GM19397 (cell line): ENCODE measurements around the gene TP73.

Source experiments
- ATAC-seq: cut with Tn5 transposase; IDR thresholded peaks from one replicate; pipeline ENCODE4 v1.9.1; 2021; ENCODE audit warnings: mild to moderate bottlenecking, moderate library complexity; ENCODE audit not compliant: unreplicated experiment

TP73 gene

DNA sequence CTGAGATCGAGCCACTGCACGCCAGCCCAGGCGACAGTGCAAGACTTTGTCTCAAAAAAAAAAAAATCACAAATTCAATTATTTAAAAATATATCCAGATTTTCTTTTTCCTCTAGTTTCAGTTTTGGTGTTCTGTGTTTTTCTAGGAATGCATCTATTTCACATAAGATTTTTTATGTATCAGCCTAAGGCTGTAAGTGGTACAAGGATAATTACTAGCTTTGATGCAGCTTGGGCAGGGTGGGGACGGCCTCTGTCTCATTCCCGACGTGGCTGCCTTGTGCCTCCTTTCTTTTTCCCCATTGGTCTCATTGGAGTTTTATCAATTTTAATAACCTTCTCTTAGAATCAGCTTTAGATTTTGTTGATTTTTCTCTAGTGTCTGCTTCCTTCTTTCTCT, 106.8 kb downstream of the TP73 start:
- no peak for ATAC-seq

DNA sequence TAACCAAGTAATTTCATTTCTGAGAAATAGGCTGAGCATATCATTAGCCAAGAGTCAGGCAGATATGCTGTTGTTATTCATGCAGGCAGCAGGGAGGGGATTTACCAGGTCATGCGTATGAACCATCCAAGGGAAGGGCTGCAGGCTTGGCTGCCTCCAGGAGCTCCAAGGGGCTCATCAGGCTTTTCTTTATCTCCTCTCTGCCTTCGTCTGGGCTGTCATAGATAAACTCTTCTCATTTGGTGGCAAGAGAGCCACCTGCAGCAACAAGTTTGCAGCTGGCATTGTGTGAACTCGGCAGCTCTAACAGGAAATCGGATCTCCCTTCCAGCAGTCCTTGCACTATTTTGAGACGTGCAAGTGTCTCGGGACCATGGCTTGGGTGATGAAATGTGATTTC, 107.5 kb downstream of the TP73 start:
- ATAC-seq: no peak

DNA sequence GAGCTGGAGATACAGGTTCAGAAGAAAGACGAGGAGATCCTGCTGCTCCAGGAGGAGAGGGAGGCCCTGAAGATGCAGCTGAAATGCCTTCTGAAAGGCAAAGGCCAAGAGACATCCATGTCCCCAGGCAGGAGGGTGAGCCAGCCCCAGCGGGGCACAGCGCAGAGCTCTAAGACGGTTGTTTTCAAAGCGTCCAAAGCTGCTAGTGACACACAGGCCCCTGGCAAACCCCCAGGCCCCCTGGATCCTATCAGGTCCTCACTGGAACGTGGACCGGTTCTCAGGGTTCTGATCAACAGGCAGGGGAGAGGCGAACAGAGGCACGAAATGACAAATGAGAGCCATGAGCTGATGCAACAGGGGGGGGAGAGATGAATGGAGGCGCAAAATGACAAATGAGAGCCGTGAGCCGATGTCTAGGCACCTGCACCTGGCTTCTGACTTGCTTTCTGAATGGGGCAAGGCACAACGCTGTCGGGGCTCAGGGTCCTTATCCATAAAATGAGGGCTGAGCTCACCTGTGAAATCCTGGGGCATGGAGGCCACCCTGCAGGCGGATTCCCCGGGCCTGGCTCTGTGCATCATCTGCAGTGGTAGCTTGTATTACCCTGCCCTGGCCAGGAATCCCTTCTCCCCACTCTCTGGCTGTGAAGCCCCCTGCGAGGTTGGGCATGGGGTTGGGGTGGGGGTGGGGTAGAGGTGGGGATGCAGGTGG, 109.1 kb downstream of the TP73 start:
- ATAC-seq: no peak

DNA sequence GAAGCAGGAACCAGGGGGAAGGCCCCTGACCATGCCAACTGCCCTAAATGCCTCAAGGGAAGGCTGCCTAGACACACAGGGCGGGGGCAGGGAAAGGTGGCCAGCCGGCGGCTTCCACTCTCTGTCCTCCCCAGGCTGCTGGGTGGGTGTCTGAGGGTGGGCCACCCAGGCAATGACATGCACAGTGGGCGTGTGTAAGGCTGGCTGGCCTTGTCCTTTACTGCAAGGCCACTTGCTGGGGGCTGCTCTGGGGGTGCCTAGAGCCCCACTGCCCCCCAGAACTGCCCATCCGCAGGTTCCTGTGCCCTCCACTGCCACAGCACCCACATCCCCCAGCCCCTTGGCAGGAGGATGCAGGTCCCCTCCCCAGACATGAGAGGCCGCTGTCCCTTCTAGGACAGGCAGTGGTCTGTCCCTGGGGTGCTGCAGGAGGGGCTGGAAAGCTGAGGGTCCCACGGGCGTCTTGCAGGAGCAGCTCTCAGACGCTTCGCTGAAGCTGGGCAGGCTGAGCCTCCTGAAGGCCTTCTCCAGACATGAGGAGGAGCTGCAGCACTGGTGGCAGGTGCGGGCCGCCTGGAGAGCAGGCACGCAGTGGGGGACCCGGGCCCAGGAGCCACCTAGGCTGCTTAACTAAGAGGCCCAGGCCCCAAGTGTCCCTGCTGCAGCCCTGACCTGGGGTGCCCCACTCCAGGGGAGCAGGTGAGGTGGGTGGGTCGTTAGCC, 110.0 kb downstream of the TP73 start:
- no peak for ATAC-seq

DNA sequence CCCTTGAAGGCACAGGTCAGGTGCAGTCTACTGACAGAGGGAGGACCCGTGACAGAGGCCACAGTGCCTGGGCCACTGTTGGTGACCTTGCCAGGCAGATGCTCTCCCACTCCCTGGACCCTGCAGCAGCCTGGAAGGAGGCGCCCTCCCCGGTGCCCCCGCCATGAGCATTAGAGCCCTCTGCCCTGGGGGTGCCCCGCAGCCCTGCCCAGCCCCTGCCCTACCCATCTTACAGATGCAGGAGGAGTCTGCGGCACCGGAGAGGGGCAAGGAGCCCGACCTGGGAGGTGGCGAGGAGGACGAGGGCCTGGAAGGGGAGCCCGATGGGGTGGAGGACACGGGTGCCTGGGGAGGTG, 110.5 kb downstream of the TP73 start:
- ATAC-seq: no peak

DNA sequence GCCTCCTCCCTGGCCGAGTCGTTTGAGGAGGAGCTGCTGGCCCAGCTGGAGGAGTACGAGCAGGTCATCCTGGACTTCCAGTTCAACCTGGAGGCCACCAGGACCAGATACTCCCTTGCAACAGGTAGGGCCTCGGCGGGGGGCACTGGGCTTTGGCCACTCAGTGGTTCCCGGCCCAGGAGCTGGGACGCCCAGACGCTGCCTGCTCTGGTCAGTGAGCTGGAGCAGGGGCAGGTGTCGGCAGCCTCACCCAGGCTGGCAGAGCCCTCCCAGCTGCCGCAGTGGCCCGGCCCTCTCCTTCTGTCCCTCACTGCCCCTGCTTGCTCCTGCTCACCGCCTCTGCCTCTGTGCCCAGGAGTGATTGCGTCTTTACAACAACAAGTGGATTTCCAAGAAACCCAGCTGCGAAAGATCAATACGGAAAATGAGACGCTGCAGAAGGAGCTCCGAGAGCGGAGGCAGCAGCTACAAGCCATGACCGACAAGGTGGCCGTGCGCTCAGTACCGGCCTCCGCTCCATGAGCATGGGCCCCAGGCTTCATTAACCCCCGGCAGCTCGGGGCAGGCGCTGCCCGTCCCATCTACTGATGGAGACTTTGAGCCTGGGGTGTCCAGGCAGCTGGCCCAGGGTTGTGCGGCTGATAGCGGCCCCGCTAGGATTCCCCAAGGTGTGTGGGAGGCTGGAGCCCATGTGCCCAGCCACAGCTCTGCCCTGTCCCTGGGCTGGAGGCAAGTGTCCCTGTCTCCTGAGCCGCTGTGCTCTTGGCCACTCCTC, 111.2 kb downstream of the TP73 start:
- ATAC-seq: no peak

DNA sequence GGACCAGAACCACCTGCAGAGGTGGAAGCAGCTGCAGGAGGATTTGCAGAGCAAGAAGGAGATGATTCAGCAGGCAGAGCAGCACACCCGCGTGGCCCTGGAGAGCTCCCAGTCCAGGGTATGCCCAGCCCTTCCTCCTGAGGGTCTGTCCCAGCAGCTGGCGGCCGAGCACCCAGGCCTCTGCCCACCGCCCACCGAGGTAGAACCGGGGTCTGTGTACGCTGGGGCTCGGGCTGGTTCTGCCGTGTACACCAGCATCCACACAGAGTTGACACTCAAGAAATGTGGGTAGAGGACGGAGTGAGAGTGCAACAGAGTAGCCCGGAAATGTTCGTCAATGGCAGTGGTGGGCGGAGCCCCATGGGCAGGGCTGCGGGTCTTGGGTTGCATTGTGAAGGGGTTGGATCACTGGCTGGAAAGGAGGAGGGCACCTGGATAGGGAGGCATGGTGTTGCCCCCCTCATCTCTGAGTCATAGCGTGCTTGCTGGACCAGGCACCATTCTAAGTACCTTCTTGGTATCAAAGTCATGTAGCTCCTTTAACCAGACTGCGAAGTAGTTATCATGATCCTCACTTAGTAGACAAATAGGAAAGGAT, 115.1 kb downstream of the TP73 start:
- ATAC-seq: no peak

DNA sequence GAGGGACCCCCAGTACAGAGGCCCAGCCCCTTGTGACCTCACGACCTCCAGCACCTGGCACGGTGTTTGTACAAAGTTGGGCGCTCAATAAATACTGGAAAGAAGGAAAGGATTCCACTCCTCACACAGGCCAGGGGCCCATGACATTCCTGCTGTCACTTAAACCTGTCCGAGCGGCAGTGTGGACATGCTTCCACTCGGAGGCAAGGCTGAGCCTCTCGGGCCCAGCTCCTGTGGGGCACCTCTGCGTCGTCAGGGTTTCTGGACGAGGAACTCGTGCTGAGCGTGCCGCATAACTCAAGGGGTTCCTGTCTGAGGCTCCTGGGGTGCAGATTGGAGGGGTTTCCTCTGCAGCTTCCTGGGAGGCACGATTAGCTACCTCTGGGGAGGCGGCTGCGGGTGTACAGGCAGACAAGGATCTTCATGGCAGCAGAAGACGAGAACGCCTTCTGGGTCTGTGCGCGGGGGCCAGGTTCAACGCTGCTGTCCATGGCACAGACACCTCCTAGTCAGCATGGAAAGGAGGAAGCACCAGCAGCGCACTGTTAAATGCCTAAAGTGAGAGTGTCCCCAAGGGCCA, 116.6 kb downstream of the TP73 start:
- no peak for ATAC-seq

DNA sequence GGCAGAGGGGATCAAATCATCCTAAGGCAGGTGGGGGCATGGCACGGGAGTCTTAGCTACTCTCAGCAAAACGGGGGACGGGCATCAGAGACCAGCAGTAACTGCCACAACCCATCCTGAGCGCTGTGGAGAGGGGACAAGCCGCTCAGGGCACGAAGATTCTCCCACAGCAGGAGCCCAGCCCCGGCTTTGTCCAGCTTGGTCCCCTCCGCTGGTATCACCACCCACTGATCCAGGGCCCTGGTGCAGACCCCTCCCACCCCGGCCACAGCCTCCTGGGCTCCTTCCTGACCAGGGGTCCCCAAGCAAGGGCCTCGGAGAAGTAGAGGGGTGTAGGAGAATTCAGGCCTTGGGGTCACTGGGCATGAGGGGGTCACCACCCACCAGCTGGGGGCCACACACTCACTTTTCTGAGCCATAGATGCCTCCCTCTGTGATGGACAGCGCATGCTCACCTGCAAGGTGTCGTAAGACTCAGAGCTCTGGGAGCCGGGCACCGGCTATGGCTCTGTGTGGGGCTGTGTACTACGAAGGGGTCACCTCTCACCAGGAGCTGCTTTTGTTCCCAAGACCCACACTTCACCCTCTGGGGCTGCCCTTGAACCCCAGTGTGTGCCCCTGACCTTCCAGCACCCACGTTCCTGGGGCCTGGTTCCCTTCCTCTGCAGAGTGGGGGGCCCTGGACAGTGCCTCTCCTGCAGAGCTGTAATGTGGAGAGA, 117.9 kb downstream of the TP73 start:
- ATAC-seq: no peak

DNA sequence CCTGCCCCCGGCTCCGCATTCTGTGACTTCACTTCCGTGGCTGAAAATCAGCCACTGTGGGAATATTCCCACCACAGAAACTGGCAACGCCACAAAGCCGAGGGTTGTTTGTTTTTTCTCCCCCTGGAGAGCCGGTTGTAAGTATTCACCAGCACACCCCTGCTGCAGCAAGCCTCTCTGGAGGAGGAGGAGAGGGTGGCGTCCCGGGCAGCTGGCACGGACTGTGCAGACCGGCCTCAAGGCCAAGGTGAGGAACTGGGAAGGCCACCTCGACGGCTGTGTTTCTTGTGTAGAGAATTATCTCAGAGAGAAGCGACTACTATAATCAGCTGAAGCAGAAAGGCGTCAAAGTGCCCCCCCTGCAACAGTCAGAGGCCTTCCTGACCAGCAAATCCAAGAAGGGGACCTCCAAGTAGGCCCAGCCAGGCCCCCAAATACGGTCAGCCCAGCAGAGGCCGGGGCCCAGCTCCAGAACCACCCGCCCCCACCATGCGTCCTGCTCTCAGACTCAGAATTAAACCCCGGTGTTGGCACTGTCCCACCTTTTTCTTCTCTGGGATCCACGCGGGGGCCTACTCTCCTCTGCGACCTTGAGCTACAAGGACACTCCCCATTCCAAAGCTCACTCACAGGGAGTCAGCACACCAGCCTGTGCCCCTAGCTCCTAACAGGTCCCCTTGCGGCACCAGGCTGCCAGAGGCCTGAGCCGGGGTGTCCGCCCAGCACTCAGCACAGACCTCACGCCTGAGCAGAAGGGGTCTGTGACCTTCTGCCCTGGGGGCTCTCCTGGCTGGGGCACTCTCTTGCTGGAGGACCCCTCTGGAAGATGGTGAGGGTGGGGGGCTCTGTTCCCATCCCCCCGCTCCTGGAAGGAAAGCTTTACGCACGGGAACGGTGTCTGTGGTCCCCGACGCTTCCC, 119.1 kb downstream of the TP73 start:
- ATAC-seq: no peak

DNA sequence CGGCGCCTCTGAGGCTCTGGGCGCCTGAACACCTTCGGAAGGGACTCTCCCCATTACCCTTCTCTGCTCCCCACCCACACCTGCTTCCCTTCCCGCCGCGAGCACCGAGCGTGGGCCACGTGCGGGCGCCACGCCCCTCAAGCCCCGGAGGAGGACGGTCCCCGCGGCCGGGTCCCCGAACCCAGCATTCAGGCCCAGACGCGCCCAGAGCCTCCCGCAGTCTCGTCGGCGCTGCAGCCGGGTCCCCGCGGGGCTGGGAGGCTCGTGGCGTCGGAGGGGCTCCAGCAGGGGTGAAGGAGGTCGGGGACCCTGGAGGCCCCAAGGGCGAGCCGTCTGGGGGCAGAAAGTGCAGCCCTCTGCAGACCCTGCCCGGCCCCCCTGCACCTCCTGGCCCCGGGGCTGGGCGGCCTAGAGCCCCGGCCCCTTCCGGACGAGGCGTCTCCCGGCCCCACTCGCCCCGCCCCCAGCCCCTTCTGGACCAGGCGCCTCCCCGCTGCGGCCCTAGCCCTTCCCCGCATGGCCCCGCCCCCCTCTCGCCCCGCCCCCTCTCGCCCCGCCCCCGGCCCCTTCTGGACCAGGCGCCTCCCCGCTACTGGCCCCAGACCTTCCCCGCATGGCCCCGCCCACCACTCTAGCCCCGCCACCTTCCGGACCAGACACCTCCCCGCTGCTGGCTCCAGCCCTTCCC, 119.9 kb downstream of the TP73 start:
- peak; percentile 70 for ATAC-seq

DNA sequence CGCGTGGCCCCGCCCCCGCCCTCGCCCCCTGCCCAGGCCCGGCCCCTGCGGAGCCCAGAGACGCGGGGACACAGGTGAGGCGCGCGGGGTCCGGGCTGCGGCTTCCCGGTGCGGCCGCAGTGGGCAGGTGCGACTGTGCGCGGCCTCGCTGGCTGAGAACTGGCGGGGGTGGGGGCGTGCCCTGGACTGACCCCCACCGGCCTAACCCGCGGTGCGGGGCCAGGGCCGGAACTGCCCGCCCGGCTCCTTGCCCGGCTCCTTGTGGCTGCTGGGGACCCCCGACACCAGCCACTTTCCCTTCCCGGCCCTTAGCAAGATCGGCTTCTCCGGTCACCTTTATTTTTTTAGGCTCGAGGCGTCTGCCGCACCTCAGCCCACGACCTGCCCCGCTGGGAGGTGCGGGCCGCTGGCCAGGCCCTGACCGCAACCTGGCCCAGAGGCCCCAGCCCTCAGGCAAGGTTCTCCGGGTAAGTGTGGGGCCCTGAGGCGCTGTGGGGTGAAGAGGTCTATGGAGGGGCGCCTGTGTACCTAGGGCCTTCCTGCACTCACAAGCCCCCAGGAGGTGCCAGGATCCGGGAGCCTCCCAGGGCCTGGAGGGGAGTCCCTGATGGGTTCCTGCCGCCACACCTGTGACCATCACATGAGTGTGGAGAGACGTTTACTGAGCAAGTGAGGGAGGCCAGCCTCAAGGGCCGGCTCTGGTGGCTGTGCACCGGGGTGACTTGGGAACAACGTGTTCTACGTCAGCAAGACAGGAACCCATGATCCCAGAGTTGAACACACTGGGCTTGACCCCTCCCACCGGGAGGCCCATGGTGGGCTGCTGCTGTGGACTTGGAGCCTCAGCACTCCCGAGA, 120.6 kb downstream of the TP73 start, which contains the start of gene SMIM1:
Gene SMIM1, plus strand, starts transcription at position 35 of the 857 bp plus-strand sequence. CDS start 2,625 bp downstream, outside the sequence.
- ATAC-seq: no peak

DNA sequence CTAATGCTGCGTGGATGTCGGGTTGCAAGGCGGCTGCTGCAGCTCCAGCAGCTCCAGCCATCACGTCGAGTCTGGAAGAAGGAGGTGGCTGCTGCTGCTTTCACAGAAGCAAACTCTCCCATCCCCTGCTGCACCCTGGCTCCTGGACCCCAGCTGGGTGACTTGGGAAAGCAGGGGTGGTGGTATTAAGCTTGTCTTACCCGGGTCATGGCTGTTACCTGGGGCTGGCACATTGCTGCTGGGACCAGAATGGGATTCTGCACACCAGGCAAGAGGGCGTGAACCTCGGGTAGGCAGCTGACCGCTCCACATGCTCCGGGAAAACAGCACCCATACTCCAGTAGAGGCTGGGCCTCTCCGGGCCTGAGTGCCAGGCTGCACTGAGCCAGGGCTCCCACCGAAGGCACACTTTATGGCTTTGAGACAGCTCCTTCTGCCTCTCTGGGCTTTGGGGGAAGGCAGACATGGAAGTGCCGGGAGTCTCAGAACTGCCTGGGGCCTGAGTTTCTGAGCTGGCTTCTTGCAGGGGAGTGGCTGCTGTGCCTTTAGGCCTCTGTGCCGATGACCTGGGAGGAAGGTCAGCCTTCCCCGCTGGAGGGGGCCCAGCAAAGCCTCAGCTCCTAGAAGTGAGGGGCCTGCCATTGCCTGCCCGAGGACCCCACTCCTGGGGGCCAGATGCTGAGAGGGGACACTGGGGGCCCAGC, 121.4 kb downstream of the TP73 start:
- ATAC-seq: no peak

DNA sequence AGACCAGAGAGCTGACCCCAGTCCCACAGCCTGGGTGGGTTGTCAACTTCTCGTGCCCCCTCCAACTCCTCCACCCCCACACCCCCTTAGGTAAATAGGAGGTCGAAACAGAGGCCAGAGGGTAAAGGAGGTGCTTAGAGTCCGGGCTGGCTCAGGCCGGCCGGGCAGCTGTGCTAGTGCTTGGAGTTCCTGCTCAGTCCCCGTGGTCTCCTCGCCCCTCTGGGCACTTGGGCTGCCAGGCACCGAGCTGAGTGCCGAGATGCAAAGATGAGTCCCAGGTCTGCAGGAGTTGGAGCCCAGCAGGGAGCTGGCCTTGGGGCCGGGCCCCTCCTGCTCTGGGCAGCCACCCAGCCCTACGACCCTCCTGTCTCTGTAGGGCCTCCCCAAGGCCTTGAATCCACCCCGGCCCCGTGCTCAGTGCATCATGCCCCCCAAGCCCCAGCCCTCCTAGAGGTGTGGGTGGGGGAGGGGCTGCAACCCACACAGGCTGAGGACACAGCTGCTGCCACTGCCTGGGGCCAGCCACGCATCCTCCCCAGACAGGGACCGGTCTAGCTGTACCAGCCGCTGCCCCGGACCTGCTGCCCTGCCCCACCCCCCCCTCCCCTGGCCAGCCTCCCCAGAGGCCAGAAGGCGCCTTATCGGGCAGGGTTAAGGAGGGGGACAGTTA, 122.1 kb downstream of the TP73 start:
- ATAC-seq: no peak

DNA sequence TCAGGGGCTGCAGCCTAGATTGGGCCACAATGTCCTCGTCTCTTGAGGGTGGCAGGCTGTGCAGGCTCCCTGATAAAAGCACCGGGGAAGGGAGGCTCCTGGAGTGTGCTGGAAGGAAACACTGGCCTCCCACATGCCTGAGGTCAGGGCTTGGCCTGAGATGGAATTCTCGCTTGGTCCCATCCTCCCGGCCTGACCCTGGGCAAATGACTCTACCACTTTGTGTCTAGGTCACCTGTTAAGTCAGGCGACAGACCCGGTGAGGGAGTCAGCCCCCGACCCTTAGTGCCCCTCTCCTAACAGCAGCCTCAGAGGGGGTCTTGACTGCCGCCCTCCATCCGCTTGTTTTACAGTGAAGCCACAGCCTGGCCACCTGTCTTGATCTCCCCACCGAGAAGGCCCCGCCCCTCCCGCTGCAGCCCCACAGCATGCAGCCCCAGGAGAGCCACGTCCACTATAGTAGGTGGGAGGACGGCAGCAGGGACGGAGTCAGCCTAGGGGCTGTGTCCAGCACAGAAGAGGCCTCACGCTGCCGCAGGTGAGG, 122.7 kb downstream of the TP73 start:
- ATAC-seq: no peak

DNA sequence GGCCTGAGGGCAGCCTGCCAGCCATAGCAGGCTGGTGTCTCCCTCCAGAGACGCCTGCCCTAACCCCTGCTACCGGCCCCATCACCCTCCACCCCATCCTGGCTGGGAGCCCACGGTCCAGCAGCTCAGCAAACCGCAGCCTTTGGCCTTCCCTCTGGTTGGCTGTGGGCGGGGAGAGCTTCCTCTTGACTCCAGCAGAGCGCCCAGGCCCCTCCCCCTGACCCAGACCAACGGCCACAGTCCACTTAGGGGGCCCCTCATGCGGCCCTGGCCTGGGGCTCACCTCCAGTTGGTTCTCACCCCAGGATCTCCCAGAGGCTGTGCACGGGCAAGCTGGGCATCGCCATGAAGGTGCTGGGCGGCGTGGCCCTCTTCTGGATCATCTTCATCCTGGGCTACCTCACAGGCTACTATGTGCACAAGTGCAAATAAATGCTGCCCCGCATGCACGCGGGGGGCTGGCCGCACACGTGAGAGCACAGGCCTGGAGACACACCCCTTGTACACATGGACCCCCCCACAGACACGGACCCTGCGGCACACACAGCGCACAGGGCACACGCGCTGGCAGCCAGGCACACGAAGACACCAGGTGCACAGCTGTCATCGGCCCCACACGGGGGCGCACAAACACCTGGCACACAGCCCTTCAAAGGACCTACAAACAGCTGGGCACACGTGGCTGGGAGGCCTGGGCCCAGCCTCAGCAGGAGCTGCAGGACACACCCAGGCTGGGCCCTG, 123.3 kb downstream of the TP73 start:
- ATAC-seq: no peak
